NT2/D1 (cell line): ENCODE measurements around the gene ANKRD42.

Experiments
- SUZ12 ChIP-seq: IDR thresholded peaks from 2 replicates; pipeline ENCODE4 v1.6.1; 2011; ENCODE audit not compliant: insufficient read length, insufficient read depth; ENCODE audit errors: extremely low read depth
- YY1 ChIP-seq: IDR thresholded peaks from 2 replicates; pipeline ENCODE4 v1.6.1; 2011; ENCODE audit not compliant: insufficient read length, insufficient read depth
- ZNF274 ChIP-seq: IDR thresholded peaks from 2 replicates; pipeline ENCODE4 v1.6.1; 2011; ENCODE audit warnings: mild to moderate bottlenecking, low read depth, low read length

GRCh38 chr11:83170865-83171264 is 22.6 kb upstream of the ANKRD42 start:
- TF ChIP-seq YY1, result no peak
- TF ChIP-seq ZNF274, result no peak
- TF ChIP-seq SUZ12, result no peak
